Activated CD4-positive, CD25-positive, alpha-beta regulatory T cell (primary cell): ENCODE measurements around the gene DICER1.

Source experiments
- DNase-seq, 4 experiments: peaks; one replicate each; lab custom pipeline; 2025; lab: John Stamatoyannopoulos, UW

DICER1 gene

GRCh38 chr14:95077345-95077744 is 80.0 kb downstream of the DICER1 start:
- DNase-seq: no peak

- no peak for DNase-seq
These were observed 81.5 kb downstream of the DICER1 start for GRCh38 chr14:95075789-95076188.

GRCh38 chr14:95073947-95074346 is 83.4 kb downstream of the DICER1 start:
- DNase-seq: no peak

GRCh38 chr14:95072310-95072905 is 84.9 kb downstream of the DICER1 start:
- no peak for DNase-seq

GRCh38 chr14:95071649-95072280 is 85.6 kb downstream of the DICER1 start:
- no peak for DNase-seq

GRCh38 chr14:95070748-95071435 is 86.4 kb downstream of the DICER1 start:
- DNase-seq: no peak

- no peak for DNase-seq
These were observed 87.8 kb downstream of the DICER1 start for GRCh38 chr14:95069547-95069946.

- no peak for DNase-seq
These were observed 88.3 kb downstream of the DICER1 start for GRCh38 chr14:95069018-95069417.

GRCh38 chr14:95068521-95068920 is 88.8 kb downstream of the DICER1 start:
- no peak for DNase-seq

- no peak for DNase-seq
These were observed 89.2 kb downstream of the DICER1 start for GRCh38 chr14:95068080-95068479.

GRCh38 chr14:95067526-95067925 is 89.8 kb downstream of the DICER1 start:
- DNase-seq: no peak

GRCh38 chr14:95066427-95066986 is 90.8 kb downstream of the DICER1 start:
- no peak for DNase-seq

- no peak for DNase-seq
These were observed 91.9 kb downstream of the DICER1 start for GRCh38 chr14:95065411-95065810.

- no peak for DNase-seq
These were observed 92.6 kb downstream of the DICER1 start for GRCh38 chr14:95064734-95065133.

- DNase-seq: no peak
These were observed 93.1 kb downstream of the DICER1 start for GRCh38 chr14:95064256-95064655.

- no peak for DNase-seq
These were observed 93.9 kb downstream of the DICER1 start for GRCh38 chr14:95063391-95063790.

GRCh38 chr14:95062946-95063345 is 94.4 kb downstream of the DICER1 start:
- DNase-seq: no peak

- no peak for DNase-seq
These were observed 95.1 kb downstream of the DICER1 start for GRCh38 chr14:95062220-95062619.

- no peak for DNase-seq
These were observed 95.8 kb downstream of the DICER1 start for GRCh38 chr14:95061317-95062093.

GRCh38 chr14:95059126-95059525 is 98.2 kb downstream of the DICER1 start:
- no peak for DNase-seq

- DNase-seq: no peak
These were observed 98.8 kb downstream of the DICER1 start for GRCh38 chr14:95058491-95058890.

- DNase-seq: no peak
These were observed 99.5 kb downstream of the DICER1 start for GRCh38 chr14:95057851-95058250.
